K562 (cell line): ENCODE data around the gene CCDC90B. TPM values are rescaled to one million over a fixed set of nuclear protein-coding genes. Genes with fewer than 3 reads are reported as not detected.

Experiments
- EGR1 ChIP-seq: fragments of 450-650 bp; conservative IDR thresholded peaks from 2 replicates; pipeline ENCODE4 v1.6.1; 2017; ENCODE audit warnings: mild to moderate bottlenecking
- ELK3 ChIP-seq: fragments of 450-650 bp; formaldehyde crosslinking; IDR thresholded peaks from 2 replicates; pipeline ENCODE4 v1.4.0; 2020; ENCODE audit warnings: mild to moderate bottlenecking
- HNRNPLL ChIP-seq: fragments of 200-400 bp; formaldehyde crosslinking; IDR thresholded peaks from 2 replicates; pipeline ENCODE4 v1.6.1; 2017; ENCODE audit warnings: low read length, low read depth, mild to moderate bottlenecking; ENCODE audit not compliant: poor library complexity, severe bottlenecking
- HNRNPUL1 ChIP-seq: fragments of 200-400 bp; formaldehyde crosslinking; IDR thresholded peaks from 2 replicates; pipeline ENCODE4 v1.6.1; 2017; ENCODE audit warnings: low read length
- JUNB ChIP-seq: fragments of 450-650 bp; formaldehyde crosslinking; conservative IDR thresholded peaks from 2 replicates; pipeline ENCODE4 v1.4.0; 2020; ENCODE audit warnings: mild to moderate bottlenecking
- MCM3 ChIP-seq: fragments of 450-650 bp; IDR thresholded peaks from 2 replicates; pipeline ENCODE4 v1.6.1; 2016
- NR3C1 ChIP-seq: sonication (generic); formaldehyde crosslinking; IDR thresholded peaks from 2 replicates; pipeline ENCODE4 v1.8.1; 2022; ENCODE audit warnings: missing genetic modification reagents
- PBX2 ChIP-seq, 2 experiments: IDR thresholded peaks in 1 of 2; conservative IDR thresholded peaks in 1 of 2; 2 replicates each; pipeline ENCODE4 v1.6.1; 2016; ENCODE audit warnings: low read depth in 2 of 2, mild to moderate bottlenecking in 1 of 2, missing compliant biosample characterization in 1 of 2, missing genetic modification characterization in 1 of 2, moderate library complexity in 1 of 2
- RHOXF2B ChIP-seq: fragments of 250-450 bp; sonication (Bioruptor Pico); conservative IDR thresholded peaks from 2 replicates; pipeline ENCODE4 v1.5.1; 2021
- SNRNP70 ChIP-seq: fragments of 200-400 bp; formaldehyde crosslinking; optimal IDR thresholded peaks from 2 replicates; pipeline ENCODE3; 2017; ENCODE audit warnings: low read depth, low read length
- STAT5A ChIP-seq: IDR thresholded peaks from 2 replicates; pipeline ENCODE4 v1.6.1; 2012; ENCODE audit warnings: low read length, inconsistent platforms, borderline replicate concordance
- U2AF1 ChIP-seq: fragments of 200-400 bp; formaldehyde crosslinking; optimal IDR thresholded peaks from 2 replicates; pipeline ENCODE3; 2017; ENCODE audit warnings: mild to moderate bottlenecking, low read depth, low read length, moderate library complexity
- ZBTB11 ChIP-seq, 3 experiments: fragments of 200-800 bp in 1 of 3; fragments of 250-450 bp in 1 of 3; fragments of 450-650 bp in 1 of 3; sonication (Bioruptor Pico) in 1 of 3; sonication (Bioruptor generic) in 1 of 3; formaldehyde crosslinking in 1 of 3; IDR thresholded peaks; 2 replicates each; pipeline versions ENCODE4 v1.6.1 to v1.8.0; 2016 to 2022; ENCODE audit warnings: mild to moderate bottlenecking in 2 of 3, missing genetic modification characterization in 2 of 3, missing compliant biosample characterization in 1 of 3, moderate library complexity in 1 of 3
- ZC3H8 ChIP-seq: fragments of 450-650 bp; IDR thresholded peaks from 2 replicates; pipeline ENCODE4 v1.6.1; 2017
- ZFP91 ChIP-seq: sonication (generic); formaldehyde crosslinking; IDR thresholded peaks from 2 replicates; pipeline ENCODE4 v1.8.0; 2022; ENCODE audit warnings: mild to moderate bottlenecking, missing genetic modification reagents
- ZNF699 ChIP-seq: fragments of 250-450 bp; sonication (Bioruptor Pico); IDR thresholded peaks from 2 replicates; pipeline ENCODE4 v1.8.0; 2021; ENCODE audit warnings: mild to moderate bottlenecking, moderate library complexity; ENCODE audit not compliant: insufficient replicate concordance
- polyA plus RNA-seq, 8 experiments: library from polyadenylated mRNA; depleted of rRNA in 4 of 8; stranded (reverse) in 5 of 8; unstranded in 3 of 8; fragments of >200 nt; fragmentation: Nextera tagmentation in 2 of 8; fragmentation: Illumina TruSeq in 1 of 8; extraction: Ambion mirVana in 2 of 8; extraction: Trizol in 1 of 8; gene quantifications; 2 replicates each; pipeline versions ENCODE4 v1.2.1 to v1.2.3, GENCODE V29; 2011 to 2014; ENCODE audit warnings: inconsistent platforms in 1 of 8, missing spikeins in 1 of 8
- total RNA-seq, 7 experiments: library from RNA; depleted of rRNA in 6 of 7; stranded (reverse); fragments of >200 nt in 6 of 7; fragmentation: Illumina TruSeq in 2 of 7; extraction: Trizol in 2 of 7; gene quantifications; 2 replicates each; pipeline versions ENCODE4 v1.2.1 to v1.2.3, GENCODE V29; 2011 to 2021; ENCODE audit warnings: low replicate concordance in 1 of 7

Gene CCDC90B
- total and polyA plus RNA-seq, 9 of the 15 experiments (the other 6 are each of a cell fraction or from before 2014, with no cell fraction given) = 26.6 to 63.6 (median 51.8) TPM

- TF ChIP-seq ZNF699 (CRISPR knock-in tag) (no peak), ZC3H8 (no peak), ZBTB11 (CRISPR knock-in tag; IDR thresholded peaks at IDR 0.05) (no peak), HNRNPLL (no peak), RHOXF2B (no peak), MCM3 (no peak), STAT5A (peak; percentile 6; the same call in 1 of the 2 replicates), SNRNP70 (no peak), ELK3 (CRISPR knock-in tag) (no peak), PBX2 (CRISPR knock-in tag; IDR thresholded peaks at IDR 0.05; ENCODE audit: low read depth) (no peak), PBX2 (tag; conservative IDR thresholded peaks at IDR 0.05; ENCODE audit: low read depth) (peak; percentile 73), HNRNPUL1 (no peak), JUNB (CRISPR knock-in tag) (0 out of 2 replicates have a peak, but pooled peaks have one; percentile 14), EGR1 (no peak), NR3C1 (no peak), U2AF1 (no peak), ZFP91 (CRISPR knock-in tag) (no peak)
Measured at GRCh38 chr11:83241291-83241946, 44.7 kb downstream of the CCDC90B start (continued).
